Measurements from ENCODE around the gene RMI1. TPM values are rescaled to one million over a fixed set of nuclear protein-coding genes. Genes with fewer than 3 reads are reported as not detected.

The RMI1 gene
- total and polyA plus RNA-seq, 2 donors (not counting 3 experiments of a cell fraction or from before 2014, with no cell fraction given) = 1.1 to 11.5 TPM

DNA sequence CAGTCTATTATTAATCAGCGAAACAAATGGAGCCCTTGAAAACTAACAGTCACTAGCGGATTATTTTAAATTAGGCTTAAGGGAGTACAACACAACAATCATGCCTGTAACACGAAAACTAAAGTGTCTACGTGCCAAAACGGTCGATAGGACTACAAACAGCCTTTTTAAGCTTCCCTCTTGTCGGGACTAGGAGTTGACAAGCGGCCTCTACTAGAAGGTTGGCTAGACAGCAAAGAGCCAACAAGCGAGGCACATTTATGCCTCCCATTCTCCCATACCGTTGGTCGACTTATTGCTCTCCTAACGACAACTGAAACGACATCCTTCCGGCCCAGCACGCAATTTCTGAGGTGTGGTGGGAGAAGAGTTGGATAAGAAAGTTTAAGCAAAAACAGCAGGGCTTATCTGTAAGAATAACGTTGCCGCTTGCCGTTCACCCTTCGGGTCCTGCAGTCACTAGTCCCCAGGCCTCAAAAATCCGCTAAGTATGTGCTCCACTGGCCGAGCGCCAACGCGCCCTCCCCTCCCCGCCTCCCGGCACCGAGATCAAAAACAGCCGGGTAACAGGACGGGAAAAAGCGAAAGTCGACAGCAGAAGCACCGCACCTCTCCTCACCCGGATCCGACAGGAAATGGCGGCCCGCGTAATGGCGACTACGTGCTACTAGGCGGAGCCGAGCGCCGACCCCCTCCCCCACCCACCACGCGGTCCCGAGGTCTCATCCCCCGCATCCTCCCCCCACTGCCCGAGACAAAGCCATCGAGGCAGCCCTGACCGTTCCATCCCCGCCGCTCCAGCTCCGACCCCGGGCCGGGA is 1.4 kb upstream of the RMI1 start:
- Histone ChIP-seq H3K36me3 (ENCODE audit: control insufficient read depth in 2 of 2, extremely low read depth in 1 of 2, insufficient read depth in 2 of 2, low read length in 2 of 2) (peaks cover 6 to 20% of the 10 kb centered on the region in 2 experiments), H3K4me1 (ENCODE audit: control insufficient read depth, extremely low read depth, insufficient read depth, low read length) (peaks cover 13% of the 10 kb centered on the region), H4K20me1 (replicated peaks; ENCODE audit: control insufficient read depth, extremely low read depth, insufficient read depth, low read length) (peaks cover 12% of the 10 kb centered on the region), H3K79me2 (ENCODE audit: control insufficient read depth, insufficient read depth, low read length) (peaks cover 92% of the 10 kb centered on the region), H3K27me3 (ENCODE audit: control insufficient read depth in 2 of 2, insufficient read depth in 2 of 2, low read length in 2 of 2) (no peaks in the 10 kb centered on the region), H3K4me3 (replicated peaks in 1 of 3; ENCODE audit: insufficient read depth in 1 of 3, low read depth in 1 of 3, low read length in 3 of 3) (peak overlapping the region; percentile 67 to 96 (median 90)), H3K9me3 (replicated peaks; ENCODE audit: control insufficient read depth, insufficient read depth, low read length) (no peaks in the 10 kb centered on the region), H3K27ac (ENCODE audit: insufficient read depth, low read depth, low read length) (peak overlapping the region; percentile 95), H3K9me1 (replicated peaks; ENCODE audit: control insufficient read depth, extremely low read depth, insufficient read depth, low read length) (no peaks in the 10 kb centered on the region), H2AFZ (ENCODE audit: low read depth, low read length) (no peak overlapping the region), H3K9ac (replicated peaks; ENCODE audit: extremely low read depth, insufficient read depth, low read length) (peak overlapping the region; percentile 98), H3K4me2 (ENCODE audit: insufficient read depth, low read length) (peak overlapping the region; percentile 97)
- dilution Hi-C loops (cut with MboI; ENCODE audit: extremely low pct_ligation_motif_present, low sequenced_read_pairs) (no loop called here), intact Hi-C loops (cut with micrococcal nuclease) (loop anchor here (1.0 kb wide), 1 partner anchor 41 kb away; no protein-coding TSS in a partner anchor)
- FAIRE-seq (peak; percentile 73), DNase-seq (ENCODE audit: low read depth, low spot score) (peak; percentile 78)
- ChIA-PET POLR2A (interaction anchor here (0.8 to 1.6 kb wide), 6 partner anchors 15 to 282 kb away, joined by 3 to 20 read pairs (median 4); no protein-coding TSS in a partner anchor), CTCF (interaction anchor here (0.8 to 3.4 kb wide), 4 partner anchors 15 to 282 kb away, joined by 3 to 19 read pairs (median 8); no protein-coding TSS in a partner anchor)
- no peak for TF ChIP-seq CTCF (IDR thresholded peaks at IDR 0.05; ENCODE audit: extremely low read depth in 1 of 2, insufficient read depth in 1 of 2, low read depth in 1 of 2, low read length in 2 of 2)
- TF ChIP-seq POLR2A (IDR thresholded peaks at IDR 0.05; ENCODE audit: low read depth, low read length) = peak; percentile 6
- TF ChIP-seq POLR2AphosphoS5 (IDR thresholded peaks at IDR 0.05; ENCODE audit: insufficient read depth, low read depth, low read length) = peak; percentile 69
- peak; percentile 59 for TF ChIP-seq MAX (IDR thresholded peaks at IDR 0.05; ENCODE audit: insufficient read depth, insufficient read length)
- no peak for TF ChIP-seq EZH2 (IDR thresholded peaks at IDR 0.05; ENCODE audit: borderline replicate concordance, low read depth, low read length, severe bottlenecking)
- peak; percentile 99 for TF ChIP-seq MYC (IDR thresholded peaks at IDR 0.05; ENCODE audit: low read depth, low read length)
- TSS peak; percentile 18 for BruUV-seq (replicated peaks)

Measured in endothelial cell of umbilical vein (primary cell).